HCT116 (cell line): Measurements from ENCODE around the gene MCF2L2.

Experiments
- EZH2phosphoT487 ChIP-seq: fragments of 200-600 bp; IDR thresholded peaks from 2 replicates; pipeline ENCODE4 v1.6.1; 2018; ENCODE audit warnings: antibody characterized with exemption, borderline replicate concordance
- POLR2A ChIP-seq: IDR thresholded peaks from 2 replicates; pipeline ENCODE4 v1.7.0; 2011; ENCODE audit warnings: borderline replicate concordance; ENCODE audit not compliant: insufficient read depth, insufficient read length; ENCODE audit errors: extremely low read depth
- POLR2AphosphoS5 ChIP-seq: IDR thresholded peaks from 2 replicates; pipeline ENCODE4 v1.6.1; 2011; ENCODE audit warnings: mild to moderate bottlenecking, low read depth, low read length, moderate library complexity
- TF ChIP-seq, protein P1 (sequence below), 3 experiments: fragments of 200-600 bp in 1 of 3; sonication (generic) in 1 of 3; IDR thresholded peaks in 2 of 3; conservative IDR thresholded peaks in 1 of 3; 2 replicates each; pipeline ENCODE4 v1.5.1; 2012 to 2017; ENCODE audit warnings: low read depth in 2 of 3, low read length in 2 of 3, antibody characterized with exemption in 1 of 3, borderline replicate concordance in 1 of 3, control low read depth in 1 of 3, mild to moderate bottlenecking in 1 of 3, mixed read lengths in 1 of 3, mixed run types in 1 of 3, moderate library complexity in 1 of 3; ENCODE audit not compliant: insufficient read depth in 1 of 3

DNA sequence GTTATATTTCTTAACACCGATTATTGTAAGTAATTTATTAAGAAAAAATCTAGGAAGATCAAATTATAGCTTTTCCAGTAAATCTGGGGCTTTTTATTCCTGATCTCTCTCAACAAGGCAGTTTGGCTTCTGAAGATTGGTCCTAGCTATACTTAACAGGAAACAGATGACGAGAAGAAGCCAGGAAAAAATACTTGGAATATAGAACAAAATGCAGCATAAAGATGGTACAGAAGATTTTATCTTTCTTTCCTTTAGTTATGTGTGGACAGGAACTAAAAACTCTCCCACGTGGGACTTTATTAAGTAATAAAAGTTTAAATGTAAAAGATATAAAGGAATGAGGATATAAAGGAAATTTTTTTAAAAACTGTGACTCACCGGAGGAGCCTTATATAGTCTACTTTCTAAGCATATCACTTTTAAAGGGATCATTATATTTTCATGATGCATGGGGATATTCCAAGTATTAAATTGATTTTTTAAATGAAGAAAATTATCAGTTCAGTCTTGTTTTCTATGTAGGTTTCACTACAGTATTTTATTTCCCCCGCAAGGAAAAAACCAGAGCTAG, 167.2 kb downstream of the MCF2L2 start:
- TF ChIP-seq POLR2A (no peak), EZH2phosphoT487 (no peak), POLR2AphosphoS5 (no peak)
- TF ChIP-seq, protein P1, sequence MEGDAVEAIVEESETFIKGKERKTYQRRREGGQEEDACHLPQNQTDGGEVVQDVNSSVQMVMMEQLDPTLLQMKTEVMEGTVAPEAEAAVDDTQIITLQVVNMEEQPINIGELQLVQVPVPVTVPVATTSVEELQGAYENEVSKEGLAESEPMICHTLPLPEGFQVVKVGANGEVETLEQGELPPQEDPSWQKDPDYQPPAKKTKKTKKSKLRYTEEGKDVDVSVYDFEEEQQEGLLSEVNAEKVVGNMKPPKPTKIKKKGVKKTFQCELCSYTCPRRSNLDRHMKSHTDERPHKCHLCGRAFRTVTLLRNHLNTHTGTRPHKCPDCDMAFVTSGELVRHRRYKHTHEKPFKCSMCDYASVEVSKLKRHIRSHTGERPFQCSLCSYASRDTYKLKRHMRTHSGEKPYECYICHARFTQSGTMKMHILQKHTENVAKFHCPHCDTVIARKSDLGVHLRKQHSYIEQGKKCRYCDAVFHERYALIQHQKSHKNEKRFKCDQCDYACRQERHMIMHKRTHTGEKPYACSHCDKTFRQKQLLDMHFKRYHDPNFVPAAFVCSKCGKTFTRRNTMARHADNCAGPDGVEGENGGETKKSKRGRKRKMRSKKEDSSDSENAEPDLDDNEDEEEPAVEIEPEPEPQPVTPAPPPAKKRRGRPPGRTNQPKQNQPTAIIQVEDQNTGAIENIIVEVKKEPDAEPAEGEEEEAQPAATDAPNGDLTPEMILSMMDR (IDR thresholded peaks at IDR 0.05 in 2 of 3, conservative IDR thresholded peaks at IDR 0.05 in 1 of 3; ENCODE audit: borderline replicate concordance in 1 of 3, insufficient read depth in 1 of 3, low read depth in 2 of 3, low read length in 2 of 3), result no peak
